Measurements from ENCODE around the gene RIC1. TPM values are rescaled to one million over a fixed set of nuclear protein-coding genes. Genes with fewer than 3 reads are reported as not detected.

The RIC1 gene
- total RNA-seq, 2 donors from 2014 or later = 18.0 to 49.8 TPM

- Histone ChIP-seq H3K9me3 (no peaks in the 10 kb centered on the region), H3K4me3 (no peak overlapping the region), H3K4me1 (replicated peaks) (no peaks in the 10 kb centered on the region), H3K36me3 (no peaks in the 10 kb centered on the region), H3K27me3 (replicated peaks; ENCODE audit: insufficient read depth) (no peaks in the 10 kb centered on the region), H3K27ac (no peak overlapping the region)
- DNase-seq (ENCODE audit: low spot score) = no peak
- TF ChIP-seq CTCF (IDR thresholded peaks at IDR 0.05) = no peak
- no peak for TF ChIP-seq POLR2AphosphoS5 (IDR thresholded peaks at IDR 0.05)
- TF ChIP-seq POLR2A (IDR thresholded peaks at IDR 0.05) = no peak
- intact Hi-C loops (cut with DNase I) = no loop called here
- 96% methylated on average over 6 of the region's 6 CpGs for WGBS
Measured at GRCh38 chr9:5786370-5787127, 157.6 kb downstream of the RIC1 start.

- Histone ChIP-seq H3K27ac (no peak overlapping the region), H3K9me3 (no peaks in the 10 kb centered on the region), H3K27me3 (replicated peaks; ENCODE audit: insufficient read depth) (no peaks in the 10 kb centered on the region), H3K36me3 (no peaks in the 10 kb centered on the region), H3K4me3 (no peak overlapping the region), H3K4me1 (replicated peaks) (no peaks in the 10 kb centered on the region)
- no peak for DNase-seq (ENCODE audit: low spot score)
- intact Hi-C loops (cut with DNase I) = no loop called here
- no peak for TF ChIP-seq POLR2AphosphoS5 (IDR thresholded peaks at IDR 0.05)
- TF ChIP-seq POLR2A (IDR thresholded peaks at IDR 0.05) = no peak
- no peak for TF ChIP-seq CTCF (IDR thresholded peaks at IDR 0.05)
- 94% methylated on average over 2 of the region's 2 CpGs for WGBS
Measured at GRCh38 chr9:5787220-5787619, 158.3 kb downstream of the RIC1 start.

- no peak for TF ChIP-seq POLR2A (IDR thresholded peaks at IDR 0.05)
- TF ChIP-seq POLR2AphosphoS5 (IDR thresholded peaks at IDR 0.05) = no peak
- no peak for TF ChIP-seq CTCF (IDR thresholded peaks at IDR 0.05)
- intact Hi-C loops (cut with DNase I) = no loop called here
- DNase-seq (ENCODE audit: low spot score) = no peak
- whole genome bisulfite sequencing = 92% methylated on average over 2 of the region's 2 CpGs
- Histone ChIP-seq H3K4me1 (replicated peaks) (no peaks in the 10 kb centered on the region), H3K4me3 (no peak overlapping the region), H3K27ac (no peak overlapping the region), H3K27me3 (replicated peaks; ENCODE audit: insufficient read depth) (no peaks in the 10 kb centered on the region), H3K9me3 (no peaks in the 10 kb centered on the region), H3K36me3 (no peaks in the 10 kb centered on the region)
Measured at GRCh38 chr9:5787759-5788302, 158.9 kb downstream of the RIC1 start.

GRCh38 chr9:5789489-5789888, 160.6 kb downstream of the RIC1 start:
- intact Hi-C loops (cut with DNase I) = no loop called here
- H3K9me3 ChIP-seq = no peaks in the 10 kb centered on the region
- H3K4me3 ChIP-seq = no peak overlapping the region
- no peak for TF ChIP-seq POLR2AphosphoS5 (IDR thresholded peaks at IDR 0.05)
- no peak for TF ChIP-seq POLR2A (IDR thresholded peaks at IDR 0.05)
- TF ChIP-seq CTCF (IDR thresholded peaks at IDR 0.05) = no peak
- H3K27me3 ChIP-seq (replicated peaks; ENCODE audit: insufficient read depth) = no peaks in the 10 kb centered on the region
- no peaks in the 10 kb centered on the region for H3K36me3 ChIP-seq
- H3K27ac ChIP-seq = no peak overlapping the region
- no peak for DNase-seq (ENCODE audit: low spot score)
- H3K4me1 ChIP-seq (replicated peaks) = no peaks in the 10 kb centered on the region
- WGBS = 93% methylated on average over 5 of the region's 5 CpGs

- no peak overlapping the region for H3K27ac ChIP-seq
- intact Hi-C loops (cut with DNase I) = no loop called here
- no peak for DNase-seq (ENCODE audit: low spot score)
- no peak for TF ChIP-seq POLR2A (IDR thresholded peaks at IDR 0.05)
- TF ChIP-seq POLR2AphosphoS5 (IDR thresholded peaks at IDR 0.05) = no peak
- no peak for TF ChIP-seq CTCF (IDR thresholded peaks at IDR 0.05)
- H3K27me3 ChIP-seq (replicated peaks; ENCODE audit: insufficient read depth) = no peaks in the 10 kb centered on the region
- no peaks in the 10 kb centered on the region for H3K9me3 ChIP-seq
- no peaks in the 10 kb centered on the region for H3K4me1 ChIP-seq (replicated peaks)
- 93% methylated on average over 1 of the region's 1 CpG for WGBS
- H3K36me3 ChIP-seq = no peaks in the 10 kb centered on the region
- H3K4me3 ChIP-seq = no peak overlapping the region
Measured at GRCh38 chr9:5790923-5791322, 162.0 kb downstream of the RIC1 start.

Data from prostate gland (tissue), 2 donors.